Measurements from ENCODE around the gene TRABD. TPM values are rescaled to one million over a fixed set of nuclear protein-coding genes. Genes with fewer than 3 reads are reported as not detected.

TRABD gene
- total and polyA plus RNA-seq, 2 donors (not counting 1 experiment from before 2014, with no cell fraction given): 11.8 to 17.2 TPM

GRCh38 chr22:50169774-50170341 lies 15.9 kb upstream of the TRABD start:
- DNase-seq (ENCODE audit: low read depth in 2 of 2): peak in 1 of 2 donors; percentile 9
- no peaks in the 10 kb centered on the region for H3K4me1 ChIP-seq (ENCODE audit: control insufficient read depth, extremely low read depth, insufficient read depth, low read length)
- TF ChIP-seq EZH2 (IDR thresholded peaks at IDR 0.05; ENCODE audit: low read length, missing control alignments): no peak
- TF ChIP-seq, protein P1, sequence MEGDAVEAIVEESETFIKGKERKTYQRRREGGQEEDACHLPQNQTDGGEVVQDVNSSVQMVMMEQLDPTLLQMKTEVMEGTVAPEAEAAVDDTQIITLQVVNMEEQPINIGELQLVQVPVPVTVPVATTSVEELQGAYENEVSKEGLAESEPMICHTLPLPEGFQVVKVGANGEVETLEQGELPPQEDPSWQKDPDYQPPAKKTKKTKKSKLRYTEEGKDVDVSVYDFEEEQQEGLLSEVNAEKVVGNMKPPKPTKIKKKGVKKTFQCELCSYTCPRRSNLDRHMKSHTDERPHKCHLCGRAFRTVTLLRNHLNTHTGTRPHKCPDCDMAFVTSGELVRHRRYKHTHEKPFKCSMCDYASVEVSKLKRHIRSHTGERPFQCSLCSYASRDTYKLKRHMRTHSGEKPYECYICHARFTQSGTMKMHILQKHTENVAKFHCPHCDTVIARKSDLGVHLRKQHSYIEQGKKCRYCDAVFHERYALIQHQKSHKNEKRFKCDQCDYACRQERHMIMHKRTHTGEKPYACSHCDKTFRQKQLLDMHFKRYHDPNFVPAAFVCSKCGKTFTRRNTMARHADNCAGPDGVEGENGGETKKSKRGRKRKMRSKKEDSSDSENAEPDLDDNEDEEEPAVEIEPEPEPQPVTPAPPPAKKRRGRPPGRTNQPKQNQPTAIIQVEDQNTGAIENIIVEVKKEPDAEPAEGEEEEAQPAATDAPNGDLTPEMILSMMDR (conservative IDR thresholded peaks at IDR 0.05 in 1 of 2, IDR thresholded peaks at IDR 0.05 in 1 of 2; ENCODE audit: low read depth in 1 of 2, low read length in 2 of 2): no peak
- peaks cover 13% of the 10 kb centered on the region for H3K27me3 ChIP-seq (ENCODE audit: control insufficient read depth, insufficient read depth, low read length)
- no peaks in the 10 kb centered on the region for H3K79me2 ChIP-seq (ENCODE audit: control insufficient read depth, insufficient read depth, low read length)
- peak overlapping the region in 1 of 4 experiments; percentile 42 for H3K4me3 ChIP-seq (replicated peaks in 1 of 4; ENCODE audit: control extremely low read depth in 1 of 4, insufficient read depth in 1 of 4, low read depth in 3 of 4, low read length in 4 of 4)
- H4K20me1 ChIP-seq (ENCODE audit: control insufficient read depth, extremely low read depth, insufficient read depth, low read length): no peaks in the 10 kb centered on the region
- H3K36me3 ChIP-seq (ENCODE audit: control insufficient read depth, insufficient read depth, low read length): no peaks in the 10 kb centered on the region
- no peak overlapping the region for H3K27ac ChIP-seq (ENCODE audit: insufficient read depth, low read length)
- no peak overlapping the region for H2AFZ ChIP-seq (ENCODE audit: low read length)
- H3K9me3 ChIP-seq (ENCODE audit: control insufficient read depth, insufficient read depth, low read depth, low read length): no peaks in the 10 kb centered on the region
- H3K9ac ChIP-seq (ENCODE audit: insufficient read depth, low read length): peak overlapping the region; percentile 42
- peak overlapping the region; percentile 35 for H3K4me2 ChIP-seq (ENCODE audit: extremely low read depth, insufficient read depth, low read length)

- DNase-seq (ENCODE audit: low read depth in 2 of 2): peak in 1 of 2 donors; percentile 19
- H3K4me1 ChIP-seq (ENCODE audit: control insufficient read depth, extremely low read depth, insufficient read depth, low read length): no peaks in the 10 kb centered on the region
- H4K20me1 ChIP-seq (ENCODE audit: control insufficient read depth, extremely low read depth, insufficient read depth, low read length): no peaks in the 10 kb centered on the region
- H3K79me2 ChIP-seq (ENCODE audit: control insufficient read depth, insufficient read depth, low read length): no peaks in the 10 kb centered on the region
- peak; percentile 66 for TF ChIP-seq EZH2 (IDR thresholded peaks at IDR 0.05; ENCODE audit: low read length, missing control alignments)
- TF ChIP-seq, protein P1 (conservative IDR thresholded peaks at IDR 0.05 in 1 of 2, IDR thresholded peaks at IDR 0.05 in 1 of 2; ENCODE audit: low read depth in 1 of 2, low read length in 2 of 2): no peak
- H3K4me2 ChIP-seq (ENCODE audit: extremely low read depth, insufficient read depth, low read length): peak within 1 kb of the TSS; percentile 35
- H2AFZ ChIP-seq (ENCODE audit: low read length): no peak within 1 kb of the TSS
- H3K9ac ChIP-seq (ENCODE audit: insufficient read depth, low read length): peak within 1 kb of the TSS; percentile 42
- H3K9me3 ChIP-seq (ENCODE audit: control insufficient read depth, insufficient read depth, low read depth, low read length): no peaks in the 10 kb centered on the region
- H3K27me3 ChIP-seq (ENCODE audit: control insufficient read depth, insufficient read depth, low read length): peaks cover 13% of the 10 kb centered on the region
- peak within 1 kb of the TSS in 1 of 4 experiments; percentile 42 for H3K4me3 ChIP-seq (replicated peaks in 1 of 4; ENCODE audit: control extremely low read depth in 1 of 4, insufficient read depth in 1 of 4, low read depth in 3 of 4, low read length in 4 of 4)
- no peaks in the 10 kb centered on the region for H3K36me3 ChIP-seq (ENCODE audit: control insufficient read depth, insufficient read depth, low read length)
- H3K27ac ChIP-seq (ENCODE audit: insufficient read depth, low read length): no peak within 1 kb of the TSS
Measured at GRCh38 chr22:50170453-50171318, 15.0 kb upstream of the TRABD start, which contains the start of gene PANX2. PANX2 (plus strand) TSS chr22:50170731; CDS start chr22:50170731, 0 bp downstream.

- Histone ChIP-seq H3K36me3 (ENCODE audit: control insufficient read depth, insufficient read depth, low read length) (no peaks in the 10 kb centered on the region), H3K9me3 (ENCODE audit: control insufficient read depth, insufficient read depth, low read depth, low read length) (no peaks in the 10 kb centered on the region), H3K4me3 (replicated peaks in 1 of 4; ENCODE audit: control extremely low read depth in 1 of 4, insufficient read depth in 1 of 4, low read depth in 3 of 4, low read length in 4 of 4) (no peak overlapping the region), H3K4me1 (ENCODE audit: control insufficient read depth, extremely low read depth, insufficient read depth, low read length) (no peaks in the 10 kb centered on the region), H3K79me2 (ENCODE audit: control insufficient read depth, insufficient read depth, low read length) (no peaks in the 10 kb centered on the region), H3K4me2 (ENCODE audit: extremely low read depth, insufficient read depth, low read length) (no peak overlapping the region), H3K27ac (ENCODE audit: insufficient read depth, low read length) (no peak overlapping the region), H2AFZ (ENCODE audit: low read length) (no peak overlapping the region), H3K27me3 (ENCODE audit: control insufficient read depth, insufficient read depth, low read length) (peaks cover 13% of the 10 kb centered on the region), H4K20me1 (ENCODE audit: control insufficient read depth, extremely low read depth, insufficient read depth, low read length) (no peaks in the 10 kb centered on the region), H3K9ac (ENCODE audit: insufficient read depth, low read length) (no peak overlapping the region)
- TF ChIP-seq, protein P1 (conservative IDR thresholded peaks at IDR 0.05 in 1 of 2, IDR thresholded peaks at IDR 0.05 in 1 of 2; ENCODE audit: low read depth in 1 of 2, low read length in 2 of 2): no peak
- no peak for TF ChIP-seq EZH2 (IDR thresholded peaks at IDR 0.05; ENCODE audit: low read length, missing control alignments)
- no peak for DNase-seq (ENCODE audit: low read depth in 2 of 2)
Measured at GRCh38 chr22:50171319-50171964, 14.3 kb upstream of the TRABD start.

Data from fibroblast of lung (primary cell).